ENCODE results near the gene COMMD1.

COMMD1 gene

DNA sequence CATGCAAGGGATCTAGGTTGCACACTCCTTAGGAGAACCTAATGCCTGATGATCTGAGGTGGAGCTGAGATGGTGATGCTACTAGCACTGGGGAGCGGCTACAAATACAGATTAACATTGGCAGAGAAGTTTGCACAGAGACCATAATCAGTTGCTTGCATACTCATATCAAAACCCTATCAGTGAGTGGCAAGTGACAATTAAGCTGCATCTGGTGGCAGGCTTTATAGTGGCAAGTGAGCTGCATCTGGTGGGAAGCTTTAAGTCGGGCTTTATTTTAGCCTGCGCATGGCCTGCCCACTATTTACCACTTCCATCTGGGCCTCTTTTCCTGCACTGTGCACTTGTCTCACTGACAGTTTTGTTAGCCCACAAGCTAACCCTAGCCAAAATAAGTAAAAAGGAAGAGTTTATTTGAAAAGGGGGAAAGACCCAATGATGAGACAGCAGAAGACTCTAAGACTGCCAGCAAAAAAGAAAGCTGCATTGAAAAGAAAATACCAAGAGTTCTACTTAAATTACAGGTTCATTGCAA lies 149.5 kb downstream of the COMMD1 start:
- TF ChIP-seq FOXP2 (optimal IDR thresholded peaks at IDR 0.05; ENCODE audit: borderline replicate concordance, extremely low read depth, extremely low read length, insufficient read depth) (no peak), POLR2AphosphoS5 (IDR thresholded peaks at IDR 0.05; ENCODE audit: low read depth, low read length) (no peak), REST (IDR thresholded peaks at IDR 0.05; ENCODE audit: insufficient read depth in 1 of 2, low read depth in 2 of 2, low read length in 2 of 2) (no peak), SIN3A (IDR thresholded peaks at IDR 0.05; ENCODE audit: borderline replicate concordance, insufficient read depth, low read length) (no peak), TAF1 (IDR thresholded peaks at IDR 0.05; ENCODE audit: borderline replicate concordance, insufficient read depth, low read length) (no peak)

DNA sequence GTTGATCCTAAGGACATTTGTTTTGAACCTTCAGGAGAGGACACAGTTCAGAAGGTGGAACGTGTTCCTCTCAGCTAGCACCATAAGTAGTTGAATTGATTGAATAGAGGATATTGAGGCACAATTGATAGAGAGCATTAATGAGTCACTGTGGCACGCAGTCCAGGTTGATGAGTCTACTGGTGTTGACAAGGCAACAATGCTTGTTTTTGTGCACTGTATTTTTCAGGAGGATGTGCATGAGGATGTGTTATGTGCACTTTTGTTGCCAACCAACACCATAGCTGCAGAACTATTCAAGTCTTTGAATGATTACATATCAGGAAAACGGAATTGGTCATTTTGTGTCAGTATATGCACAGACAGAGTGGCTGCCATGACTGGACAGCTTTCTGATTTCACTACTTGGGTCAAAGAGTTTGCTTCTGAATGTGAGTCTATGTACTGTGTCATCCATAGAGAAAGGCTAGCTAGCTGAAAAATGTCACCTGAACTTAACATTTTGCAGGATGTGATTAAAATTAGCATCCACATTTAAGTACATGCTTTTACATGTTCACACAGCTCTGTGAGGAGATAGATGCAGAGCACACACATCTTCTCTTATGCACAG lies 150.4 kb downstream of the COMMD1 start:
- no peak for TF ChIP-seq POLR2AphosphoS5 (IDR thresholded peaks at IDR 0.05; ENCODE audit: low read depth, low read length)
- no peak for TF ChIP-seq SIN3A (IDR thresholded peaks at IDR 0.05; ENCODE audit: borderline replicate concordance, insufficient read depth, low read length)

- TF ChIP-seq FOXP2 (optimal IDR thresholded peaks at IDR 0.05; ENCODE audit: borderline replicate concordance, extremely low read depth, extremely low read length, insufficient read depth) = no peak
- no peak for TF ChIP-seq TAF1 (IDR thresholded peaks at IDR 0.05; ENCODE audit: borderline replicate concordance, insufficient read depth, low read length)
- TF ChIP-seq SIN3A (IDR thresholded peaks at IDR 0.05; ENCODE audit: borderline replicate concordance, insufficient read depth, low read length) = no peak
- no peak for TF ChIP-seq POLR2AphosphoS5 (IDR thresholded peaks at IDR 0.05; ENCODE audit: low read depth, low read length)
- no peak for TF ChIP-seq REST (IDR thresholded peaks at IDR 0.05; ENCODE audit: insufficient read depth in 1 of 2, low read depth in 2 of 2, low read length in 2 of 2)
Measured at GRCh38 chr2:62056341-62056740, 150.9 kb downstream of the COMMD1 start.

GRCh38 chr2:62065243-62065642 lies 159.8 kb downstream of the COMMD1 start:
- no peak for TF ChIP-seq SIN3A (IDR thresholded peaks at IDR 0.05; ENCODE audit: borderline replicate concordance, insufficient read depth, low read length)
- no peak for TF ChIP-seq POLR2AphosphoS5 (IDR thresholded peaks at IDR 0.05; ENCODE audit: low read depth, low read length)
- TF ChIP-seq TAF1 (IDR thresholded peaks at IDR 0.05; ENCODE audit: borderline replicate concordance, insufficient read depth, low read length) = no peak
- TF ChIP-seq REST (IDR thresholded peaks at IDR 0.05; ENCODE audit: insufficient read depth in 1 of 2, low read depth in 2 of 2, low read length in 2 of 2) = no peak
- no peak for TF ChIP-seq FOXP2 (optimal IDR thresholded peaks at IDR 0.05; ENCODE audit: borderline replicate concordance, extremely low read depth, extremely low read length, insufficient read depth)

DNA sequence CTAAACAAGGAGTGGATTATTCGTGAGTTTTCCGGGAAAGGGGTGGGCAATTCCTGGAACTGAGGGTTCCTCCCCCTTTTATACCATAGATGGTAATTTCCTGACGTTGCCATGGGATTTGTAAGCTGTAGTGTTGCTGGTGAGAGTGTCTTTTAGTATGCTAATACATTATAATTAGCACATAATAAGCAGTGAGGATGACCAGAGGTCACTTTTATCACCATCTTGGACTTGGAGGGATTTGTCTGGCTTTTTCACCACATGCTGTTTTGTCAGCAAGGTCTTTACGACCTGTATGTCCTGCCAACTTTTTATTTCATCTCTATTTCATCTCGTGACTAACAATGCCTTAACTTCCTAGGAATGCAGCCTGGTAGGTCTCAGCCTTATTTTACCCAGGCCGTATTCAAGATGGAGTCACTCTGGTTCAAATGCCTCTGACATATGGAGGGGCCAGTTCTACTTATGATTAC lies 165.7 kb downstream of the COMMD1 start:
- TF ChIP-seq SIN3A (IDR thresholded peaks at IDR 0.05; ENCODE audit: borderline replicate concordance, insufficient read depth, low read length) (no peak), REST (IDR thresholded peaks at IDR 0.05; ENCODE audit: insufficient read depth in 1 of 2, low read depth in 2 of 2, low read length in 2 of 2) (no peak), TAF1 (IDR thresholded peaks at IDR 0.05; ENCODE audit: borderline replicate concordance, insufficient read depth, low read length) (no peak), FOXP2 (optimal IDR thresholded peaks at IDR 0.05; ENCODE audit: borderline replicate concordance, extremely low read depth, extremely low read length, insufficient read depth) (no peak), POLR2AphosphoS5 (IDR thresholded peaks at IDR 0.05; ENCODE audit: low read depth, low read length) (no peak)
